ENCODE results near the gene PCSK9. TPM values are rescaled to one million over a fixed set of nuclear protein-coding genes. Genes with fewer than 3 reads are reported as not detected.

Gene PCSK9
- total RNA-seq, 1 experiment from 2014 or later = 38.9 TPM

Other genes starting within 250 kb of the PCSK9 start
- gene TTC22, start 238.2 kb upstream of the PCSK9 start, total RNA-seq (2021) = not detected in 2 replicates
- gene DHCR24, start 152.4 kb upstream of the PCSK9 start, total RNA-seq (2021) = 245 and 273 TPM in 2 replicates
- not detected in 2 replicates for gene TMEM61, start 58.9 kb upstream of the PCSK9 start, total RNA-seq (2021)
- not detected in 2 replicates for gene BSND, start 40.6 kb upstream of the PCSK9 start, total RNA-seq (2021)
- 53.0 and 54.6 TPM in 2 replicates for gene USP24, start 175.8 kb downstream of the PCSK9 start, total RNA-seq (2021)

Measured in A673 (cell line).